Calu3 (cell line): ENCODE results near the gene ACER2. TPM values are rescaled to one million over a fixed set of nuclear protein-coding genes. Genes with fewer than 3 reads are reported as not detected.

Source experiments
- BruUV-seq: library from RNA; stranded (reverse); fragments of 400-500 nt; replicated peaks from 2 replicates; lab custom pipeline; 2021; lab: Mats Ljungman, UMichigan
- CTCF ChIA-PET: fragments of 300-600 bp; sonication (Branson Sonifier 250); formaldehyde crosslinking; loops from one replicate; lab custom pipeline; 2022; ENCODE audit warnings: antibody characterized with exemption; lab: Charles Lee
- DNase-seq: peaks from one replicate; pipeline ENCODE4 v3.0.0; 2022
- H3K27ac Mint-ChIP-seq: one replicate; pipeline ENCODE4 v1.8.0; 2022; ENCODE audit warnings: mixed read lengths; ENCODE audit not compliant: unreplicated experiment
- H3K27me3 Mint-ChIP-seq: one replicate; pipeline ENCODE4 v1.8.0; 2022; ENCODE audit warnings: mixed read lengths; ENCODE audit not compliant: unreplicated experiment
- H3K36me3 Mint-ChIP-seq: one replicate; pipeline ENCODE4 v1.8.0; 2022; ENCODE audit warnings: mild to moderate bottlenecking, moderate library complexity, mixed read lengths; ENCODE audit not compliant: insufficient read depth, unreplicated experiment
- H3K4me1 Mint-ChIP-seq: one replicate; pipeline ENCODE4 v1.8.0; 2022; ENCODE audit warnings: mild to moderate bottlenecking, low read depth, mixed read lengths; ENCODE audit not compliant: unreplicated experiment
- H3K4me3 Mint-ChIP-seq: one replicate; pipeline ENCODE4 v1.8.0; 2022; ENCODE audit warnings: mild to moderate bottlenecking, low read depth, moderate library complexity, mixed read lengths; ENCODE audit not compliant: unreplicated experiment
- H3K9me3 Mint-ChIP-seq: one replicate; pipeline ENCODE4 v1.8.0; 2022; ENCODE audit warnings: low read depth, mixed read lengths; ENCODE audit not compliant: unreplicated experiment
- CTCF ChIP-seq: fragments of 200-600 bp; IDR thresholded peaks from one replicate; pipeline ENCODE4 v1.8.0; 2022; ENCODE audit warnings: antibody characterized with exemption; ENCODE audit not compliant: unreplicated experiment
- intact Hi-C: fragments of 100-400 bp; cut with micrococcal nuclease; formaldehyde crosslinking; loops from one replicate; pipeline ENCODE4 v1.10.0; 2022; ENCODE audit not compliant: unreplicated experiment
- total RNA-seq: library from RNA; stranded (reverse); gene quantifications from 2 replicates; pipeline ENCODE4 v1.2.3, GENCODE V29; 2022

ACER2 gene
- total RNA-seq, 1 experiment from 2014 or later, result 7.6 TPM

GRCh38 chr9:19498015-19498414, 89.2 kb downstream of the ACER2 start:
- CTCF ChIA-PET, result no interaction called here
- TF ChIP-seq CTCF, result no peak
- Mint-ChIP-seq H3K4me1 (no peaks in the 10 kb centered on the region), H3K36me3 (no peaks in the 10 kb centered on the region), H3K9me3 (no peaks in the 10 kb centered on the region), H3K27ac (no peak overlapping the region), H3K27me3 (peaks cover 44% of the 10 kb centered on the region), H3K4me3 (no peak overlapping the region)
- DNase-seq, result no peak
- intact Hi-C loops, result no loop called here
- BruUV-seq, result no TSS peak

Other genes with a start within 250 kb of the ACER2 start
- gene DENND4C, start 178.3 kb upstream of the ACER2 start, total RNA-seq, result 28.5 and 32.2 TPM in 2 replicates
- 964 and 1,043 TPM in 2 replicates for gene RPS6, start 28.8 kb upstream of the ACER2 start, total RNA-seq